Prostate gland (tissue), 2 donors: Measurements from ENCODE around the gene ZDHHC20.

Source experiments
- POLR2A ChIP-seq: fragments of 450-650 bp; IDR thresholded peaks from one replicate; pipeline ENCODE4 v1.6.1; 2016; ENCODE audit warnings: antibody characterized with exemption, mild to moderate bottlenecking
- POLR2AphosphoS5 ChIP-seq: sonication (generic); formaldehyde crosslinking; IDR thresholded peaks from one replicate; pipeline ENCODE4 v1.6.1; 2017; ENCODE audit warnings: antibody characterized with exemption
- TF ChIP-seq, protein P1 (sequence below), 4 experiments: fragments of 200-600 bp in 2 of 4; fragments of 450-650 bp in 2 of 4; sonication (generic) in 2 of 4; IDR thresholded peaks; 1 replicate in 3 of 4; 2 replicates in 1 of 4; pipeline ENCODE4 v1.5.1; 2016 to 2019; ENCODE audit warnings: antibody characterized with exemption in 4 of 4, mild to moderate bottlenecking in 2 of 4, moderate library complexity in 2 of 4

DNA sequence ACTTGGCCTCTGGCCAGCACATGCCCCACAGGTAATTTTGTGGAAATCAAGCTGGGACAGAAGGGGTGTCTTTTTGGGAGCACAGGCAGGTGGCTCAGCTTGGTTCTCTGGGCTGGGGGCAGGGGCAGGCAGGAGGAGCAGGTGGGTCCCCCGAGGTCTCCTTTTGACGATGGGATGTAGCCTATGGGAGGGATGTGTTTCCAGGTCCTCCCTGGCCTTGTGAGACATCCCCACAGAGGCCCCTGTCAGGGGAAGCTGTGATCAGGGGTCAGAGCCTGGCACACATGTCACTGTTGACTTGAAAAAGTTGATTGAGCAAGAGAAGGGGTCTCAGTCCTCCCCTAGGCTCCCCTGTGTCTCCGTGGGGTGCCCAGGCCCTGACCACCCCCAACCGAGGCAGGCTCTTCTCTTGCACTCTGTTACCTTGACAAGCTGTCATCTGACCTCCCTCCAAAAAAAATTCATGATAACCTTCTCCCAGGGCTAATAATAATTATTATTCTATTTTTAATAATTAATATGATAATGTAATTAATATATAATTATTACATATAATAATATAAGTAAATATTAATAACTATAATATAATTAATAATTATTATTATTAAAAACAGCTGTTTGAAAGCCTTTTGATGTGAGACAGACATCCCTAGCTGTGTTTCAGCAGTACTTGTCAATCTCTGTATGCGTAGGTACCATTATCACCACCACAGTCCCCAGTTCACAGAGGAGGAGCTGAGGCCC lies 116.2 kb downstream of the ZDHHC20 start:
- TF ChIP-seq, protein P1, sequence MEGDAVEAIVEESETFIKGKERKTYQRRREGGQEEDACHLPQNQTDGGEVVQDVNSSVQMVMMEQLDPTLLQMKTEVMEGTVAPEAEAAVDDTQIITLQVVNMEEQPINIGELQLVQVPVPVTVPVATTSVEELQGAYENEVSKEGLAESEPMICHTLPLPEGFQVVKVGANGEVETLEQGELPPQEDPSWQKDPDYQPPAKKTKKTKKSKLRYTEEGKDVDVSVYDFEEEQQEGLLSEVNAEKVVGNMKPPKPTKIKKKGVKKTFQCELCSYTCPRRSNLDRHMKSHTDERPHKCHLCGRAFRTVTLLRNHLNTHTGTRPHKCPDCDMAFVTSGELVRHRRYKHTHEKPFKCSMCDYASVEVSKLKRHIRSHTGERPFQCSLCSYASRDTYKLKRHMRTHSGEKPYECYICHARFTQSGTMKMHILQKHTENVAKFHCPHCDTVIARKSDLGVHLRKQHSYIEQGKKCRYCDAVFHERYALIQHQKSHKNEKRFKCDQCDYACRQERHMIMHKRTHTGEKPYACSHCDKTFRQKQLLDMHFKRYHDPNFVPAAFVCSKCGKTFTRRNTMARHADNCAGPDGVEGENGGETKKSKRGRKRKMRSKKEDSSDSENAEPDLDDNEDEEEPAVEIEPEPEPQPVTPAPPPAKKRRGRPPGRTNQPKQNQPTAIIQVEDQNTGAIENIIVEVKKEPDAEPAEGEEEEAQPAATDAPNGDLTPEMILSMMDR (IDR thresholded peaks at IDR 0.05), result no peak
- TF ChIP-seq POLR2A (no peak), POLR2AphosphoS5 (no peak)
